A673 (cell line): ENCODE data around the gene WASF1. TPM values are rescaled to one million over a fixed set of nuclear protein-coding genes. Genes with fewer than 3 reads are reported as not detected.

ENCODE experiments used
- BruUV-seq: library from RNA; stranded (reverse); fragments of 400-500 nt; replicated peaks from 2 replicates; lab custom pipeline; 2021; lab: Mats Ljungman, UMichigan
- CTCF ChIA-PET: fragments of 300-600 bp; sonication (Branson Sonifier 250); formaldehyde crosslinking; loops from one replicate; lab custom pipeline; 2022; ENCODE audit warnings: antibody characterized with exemption; lab: Charles Lee
- POLR2A ChIA-PET: fragments of 300-600 bp; sonication (Branson Sonifier 250); formaldehyde crosslinking; loops from one replicate; lab custom pipeline; 2022; ENCODE audit warnings: antibody characterized with exemption; ENCODE audit not compliant: low non-redundant PET; lab: Charles Lee
- DNase-seq: peaks from one replicate; pipeline ENCODE4 v3.0.0-alpha.2; 2015; ENCODE audit warnings: low spot score
- H3K27ac ChIP-seq: fragments of 200-600 bp; sonication (generic); 2 replicates; pipeline ENCODE4 v1.5.1; 2016; ENCODE audit warnings: mixed run types, low read depth, mild to moderate bottlenecking, mixed read lengths, antibody characterized with exemption, low read length; ENCODE audit not compliant: poor library complexity, severe bottlenecking
- H3K27me3 ChIP-seq: fragments of 200-600 bp; sonication (generic); replicated peaks from 2 replicates; pipeline ENCODE4 v1.6.1; 2017; ENCODE audit warnings: mixed run types, low read depth, mild to moderate bottlenecking, mixed read lengths, antibody characterized with exemption, low read length; ENCODE audit not compliant: insufficient read depth, poor library complexity
- H3K36me3 ChIP-seq: fragments of 200-600 bp; sonication (generic); 2 replicates; pipeline ENCODE4 v1.6.1; 2016; ENCODE audit warnings: mixed run types, mild to moderate bottlenecking, mixed read lengths, antibody characterized with exemption, low read length; ENCODE audit not compliant: insufficient read depth, poor library complexity, severe bottlenecking
- H3K4me1 ChIP-seq: fragments of 200-600 bp; sonication (generic); 2 replicates; pipeline ENCODE4 v1.6.1; 2017; ENCODE audit warnings: mixed run types, mild to moderate bottlenecking, mixed read lengths, antibody characterized with exemption, low read length; ENCODE audit not compliant: insufficient read depth, poor library complexity, severe bottlenecking
- H3K4me3 ChIP-seq: fragments of 200-600 bp; sonication (generic); 2 replicates; pipeline ENCODE4 v1.5.1; 2016; ENCODE audit warnings: low read depth, mixed run types, mild to moderate bottlenecking, mixed read lengths, low read length; ENCODE audit not compliant: poor library complexity, severe bottlenecking
- H3K9me3 ChIP-seq: fragments of 200-600 bp; sonication (generic); 2 replicates; pipeline ENCODE4 v1.6.1; 2016; ENCODE audit warnings: mixed run types, low read depth, mild to moderate bottlenecking, mixed read lengths, antibody characterized with exemption, low read length; ENCODE audit not compliant: poor library complexity, severe bottlenecking
- CTCF ChIP-seq: fragments of 300-800, 200-600 bp; sonication (generic); conservative IDR thresholded peaks from 2 replicates; pipeline ENCODE4 v1.5.1; 2017; ENCODE audit warnings: low read depth, mild to moderate bottlenecking, antibody characterized with exemption, low read length, moderate library complexity, mixed read lengths
- EZH2 ChIP-seq: fragments of 200-600 bp; sonication (generic); IDR thresholded peaks from 2 replicates; pipeline ENCODE4 v1.6.1; 2017; ENCODE audit warnings: borderline replicate concordance, low read depth, mild to moderate bottlenecking, mixed read lengths, antibody characterized with exemption, low read length; ENCODE audit not compliant: poor library complexity, severe bottlenecking
- intact Hi-C: fragments of 100-400 bp; cut with micrococcal nuclease; formaldehyde crosslinking; loops from one replicate; pipeline ENCODE4 v1.10.0; 2022; ENCODE audit not compliant: unreplicated experiment
- total RNA-seq: library from RNA; stranded (reverse); gene quantifications from 2 replicates; pipeline ENCODE4 v1.2.3, GENCODE V29; 2021

The WASF1 gene
- total RNA-seq, 1 experiment from 2014 or later = 159 TPM

- CTCF ChIA-PET = no interaction called here
- no TSS peak for BruUV-seq
- no peak overlapping the region for H3K27ac ChIP-seq
- no peaks in the 10 kb centered on the region for H3K27me3 ChIP-seq
- TF ChIP-seq EZH2 = no peak
- TF ChIP-seq CTCF = no peak
- no peak overlapping the region for H3K4me3 ChIP-seq
- H3K4me1 ChIP-seq = peaks cover 2% of the 10 kb centered on the region
- POLR2A ChIA-PET = no interaction called here
- H3K9me3 ChIP-seq = no peaks in the 10 kb centered on the region
- intact Hi-C loops = no loop called here
- DNase-seq = no peak
- H3K36me3 ChIP-seq = no peaks in the 10 kb centered on the region
These were observed 110.9 kb downstream of the WASF1 start for GRCh38 chr6:110068592-110068967.

- no peaks in the 10 kb centered on the region for H3K9me3 ChIP-seq
- H3K27me3 ChIP-seq = no peaks in the 10 kb centered on the region
- TF ChIP-seq CTCF = no peak
- no peak for TF ChIP-seq EZH2
- POLR2A ChIA-PET = no interaction called here
- no peak for DNase-seq
- CTCF ChIA-PET = no interaction called here
- peaks cover 6% of the 10 kb centered on the region for H3K4me1 ChIP-seq
- BruUV-seq = no TSS peak
- no peaks in the 10 kb centered on the region for H3K36me3 ChIP-seq
- intact Hi-C loops = no loop called here
- no peak overlapping the region for H3K27ac ChIP-seq
- H3K4me3 ChIP-seq = no peak overlapping the region
These were observed 111.5 kb downstream of the WASF1 start for GRCh38 chr6:110067837-110068591.

GRCh38 chr6:110064744-110065524, 114.5 kb downstream of the WASF1 start:
- Histone ChIP-seq H3K9me3 (no peaks in the 10 kb centered on the region), H3K27ac (no peak overlapping the region), H3K4me3 (no peak overlapping the region), H3K27me3 (no peaks in the 10 kb centered on the region), H3K4me1 (peaks cover 6% of the 10 kb centered on the region), H3K36me3 (no peaks in the 10 kb centered on the region)
- BruUV-seq = no TSS peak
- CTCF ChIA-PET = no interaction called here
- DNase-seq = no peak
- no peak for TF ChIP-seq CTCF
- TF ChIP-seq EZH2 = no peak
- intact Hi-C loops = no loop called here
- POLR2A ChIA-PET = no interaction called here
